ENCODE data around the gene VPS54.

GRCh38 chr2:63950414-63950813 is 68.8 kb downstream of the VPS54 start:
- no peak for TF ChIP-seq ZNF274 (IDR thresholded peaks at IDR 0.05; ENCODE audit: low read depth, low read length)
- TF ChIP-seq YY1 (IDR thresholded peaks at IDR 0.05; ENCODE audit: insufficient read depth, insufficient read length): no peak
- no peak for TF ChIP-seq SUZ12 (IDR thresholded peaks at IDR 0.05; ENCODE audit: extremely low read depth, insufficient read depth, insufficient read length)
